GM23338 (cell line): Measurements from ENCODE around the gene TTYH3.

Experiments
- CREB1 ChIP-seq: fragments of 250-450 bp; sonication (Bioruptor Pico); IDR thresholded peaks from 2 replicates; pipeline ENCODE4 v1.5.0; 2020; ENCODE audit warnings: low read depth, mild to moderate bottlenecking, moderate library complexity
- EZH2 ChIP-seq: fragments of 200-600 bp; sonication (generic); IDR thresholded peaks from one replicate; pipeline ENCODE4 v1.8.0; 2017; ENCODE audit warnings: antibody characterized with exemption, mild to moderate bottlenecking, low read depth; ENCODE audit not compliant: unreplicated experiment
- EZH2phosphoT487 ChIP-seq: fragments of 200-600 bp; sonication (generic); IDR thresholded peaks from one replicate; pipeline ENCODE4 v1.8.1; 2018; ENCODE audit warnings: antibody characterized with exemption; ENCODE audit not compliant: unreplicated experiment
- JUNB ChIP-seq: IDR thresholded peaks from one replicate; pipeline ENCODE4 v1.6.1; 2016; ENCODE audit warnings: antibody characterized with exemption; ENCODE audit not compliant: unreplicated experiment
- NANOG ChIP-seq: IDR thresholded peaks from 2 replicates; pipeline ENCODE4 v1.6.1; 2016; ENCODE audit warnings: antibody characterized with exemption, borderline replicate concordance
- POLR2AphosphoS5 ChIP-seq: IDR thresholded peaks from 2 replicates; pipeline ENCODE4 v1.6.1; 2016; ENCODE audit warnings: antibody characterized with exemption, low read depth
- REST ChIP-seq: IDR thresholded peaks from one replicate; pipeline ENCODE4 v1.6.1; 2018; ENCODE audit warnings: antibody characterized with exemption; ENCODE audit not compliant: unreplicated experiment
- ZNF462 ChIP-seq: fragments of 250-450 bp; sonication (Bioruptor Pico); IDR thresholded peaks from 2 replicates; pipeline ENCODE4 v1.5.0; 2020; ENCODE audit warnings: mild to moderate bottlenecking, moderate library complexity
- TF ChIP-seq, protein P1 (sequence below), 2 experiments: fragments of 200-600 bp in 1 of 2; sonication (generic) in 1 of 2; conservative IDR thresholded peaks; 2 replicates each; pipeline versions ENCODE4 v1.5.1 to v1.6.1; 2016 to 2017; ENCODE audit warnings: antibody characterized with exemption in 2 of 2, low read depth in 2 of 2, mild to moderate bottlenecking in 2 of 2, moderate library complexity in 1 of 2

DNA sequence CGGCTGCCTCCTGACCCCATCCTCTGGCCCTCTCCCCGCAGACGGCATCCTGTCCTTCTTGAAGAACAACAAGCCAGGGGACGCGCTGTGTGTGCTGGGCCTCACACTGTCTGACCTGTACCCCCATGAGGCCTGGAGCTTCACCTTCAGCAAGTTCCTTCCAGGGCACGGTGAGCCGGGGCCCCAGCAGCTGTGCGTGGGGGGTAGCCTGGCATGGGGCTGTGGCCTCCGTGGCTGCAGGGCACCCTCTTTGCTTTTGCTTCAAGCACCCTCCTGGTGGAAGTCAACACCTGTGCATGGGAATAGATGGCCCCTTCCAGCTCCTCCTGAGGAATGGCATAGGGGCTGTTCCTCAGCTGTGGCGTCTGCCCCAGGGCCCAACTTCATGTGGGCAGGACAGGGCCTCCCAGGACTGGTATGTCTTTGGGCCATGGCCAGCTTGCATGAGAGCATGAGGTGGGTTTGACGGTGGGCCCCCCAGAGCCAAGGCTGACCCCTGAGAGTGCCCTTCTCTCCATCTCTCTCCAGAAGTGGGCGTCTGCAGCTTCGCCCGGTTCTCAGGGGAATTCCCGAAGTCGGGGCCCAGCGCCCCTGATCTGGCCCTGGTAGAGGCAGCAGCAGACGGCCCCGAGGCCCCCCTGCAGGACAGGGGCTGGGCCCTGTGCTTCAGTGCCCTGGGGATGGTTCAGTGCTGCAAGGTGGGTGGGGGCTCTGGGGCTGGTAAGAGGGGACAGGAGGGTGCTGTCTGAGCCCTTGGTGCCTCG is 76.9 kb downstream of the TTYH3 start:
- TF ChIP-seq, protein P1, sequence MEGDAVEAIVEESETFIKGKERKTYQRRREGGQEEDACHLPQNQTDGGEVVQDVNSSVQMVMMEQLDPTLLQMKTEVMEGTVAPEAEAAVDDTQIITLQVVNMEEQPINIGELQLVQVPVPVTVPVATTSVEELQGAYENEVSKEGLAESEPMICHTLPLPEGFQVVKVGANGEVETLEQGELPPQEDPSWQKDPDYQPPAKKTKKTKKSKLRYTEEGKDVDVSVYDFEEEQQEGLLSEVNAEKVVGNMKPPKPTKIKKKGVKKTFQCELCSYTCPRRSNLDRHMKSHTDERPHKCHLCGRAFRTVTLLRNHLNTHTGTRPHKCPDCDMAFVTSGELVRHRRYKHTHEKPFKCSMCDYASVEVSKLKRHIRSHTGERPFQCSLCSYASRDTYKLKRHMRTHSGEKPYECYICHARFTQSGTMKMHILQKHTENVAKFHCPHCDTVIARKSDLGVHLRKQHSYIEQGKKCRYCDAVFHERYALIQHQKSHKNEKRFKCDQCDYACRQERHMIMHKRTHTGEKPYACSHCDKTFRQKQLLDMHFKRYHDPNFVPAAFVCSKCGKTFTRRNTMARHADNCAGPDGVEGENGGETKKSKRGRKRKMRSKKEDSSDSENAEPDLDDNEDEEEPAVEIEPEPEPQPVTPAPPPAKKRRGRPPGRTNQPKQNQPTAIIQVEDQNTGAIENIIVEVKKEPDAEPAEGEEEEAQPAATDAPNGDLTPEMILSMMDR (conservative IDR thresholded peaks at IDR 0.05; ENCODE audit: low read depth in 2 of 2), result no peak
- TF ChIP-seq POLR2AphosphoS5, result no peak; the same call in 1 of the 2 replicates
- no peak for TF ChIP-seq EZH2phosphoT487
- no peak for TF ChIP-seq CREB1
- no peak for TF ChIP-seq ZNF462 (CRISPR knock-in tag)
- no peak for TF ChIP-seq EZH2
- TF ChIP-seq REST, result no peak
- TF ChIP-seq NANOG, result no peak
- no peak for TF ChIP-seq JUNB
